Astrocyte of the spinal cord (primary cell): ENCODE results near the gene TMC8.

Experiments used
- DNase-seq: peaks from one replicate; pipeline ENCODE4 v3.0.0; 2011; ENCODE audit warnings: low read depth, low spot score
- H3K4me3 ChIP-seq: 2 replicates; pipeline ENCODE4 v1.5.1; 2011; ENCODE audit warnings: low read depth, mild to moderate bottlenecking, low read length, moderate library complexity
- in situ Hi-C: cut with HindIII; loops from 2 replicates; pipeline ENCODE4 v1.10.0; 2017; ENCODE audit warnings: low sequenced_read_pairs
- TF ChIP-seq, protein P1 (sequence below): IDR thresholded peaks from 2 replicates; pipeline ENCODE4 v1.5.1; 2012; ENCODE audit warnings: low read depth, mild to moderate bottlenecking, low read length, inconsistent platforms

TMC8 gene

DNA sequence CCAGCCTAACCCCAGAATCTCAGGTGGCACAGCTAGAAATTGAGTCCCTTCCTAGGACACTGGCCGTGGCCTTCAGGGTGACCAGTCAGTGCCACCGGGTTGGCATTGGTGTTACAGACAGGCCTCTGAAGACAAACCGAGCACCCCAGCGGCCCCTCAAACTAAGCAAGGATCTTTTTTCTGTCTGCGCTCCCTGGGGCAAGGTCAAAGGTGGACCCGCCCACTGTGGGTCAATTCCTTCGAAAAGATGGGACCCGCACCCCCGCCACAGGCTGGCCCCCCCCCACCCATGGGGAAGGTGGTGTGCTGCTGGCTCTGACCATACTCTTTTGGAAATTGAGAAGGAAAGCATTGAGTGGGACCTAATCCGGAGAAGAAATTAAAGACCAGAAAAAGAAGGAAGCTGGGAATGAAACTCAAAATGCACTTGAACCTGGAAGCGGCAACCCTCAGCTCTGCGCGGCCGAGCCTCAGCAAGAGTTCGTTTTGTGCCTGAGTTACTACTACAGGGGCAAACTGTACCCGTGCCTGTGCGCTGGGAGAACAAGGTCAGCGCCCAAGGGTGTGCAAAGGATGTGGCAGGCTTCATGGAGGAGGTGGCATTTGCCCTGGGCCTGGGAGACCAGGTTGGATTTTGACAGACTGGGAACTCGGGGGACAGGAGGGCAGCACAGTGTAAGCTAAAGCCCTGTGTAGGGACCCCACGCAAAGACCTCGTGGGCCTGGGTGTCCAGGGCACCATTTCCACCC, 22.4 kb upstream of the TMC8 start:
- TF ChIP-seq, protein P1, sequence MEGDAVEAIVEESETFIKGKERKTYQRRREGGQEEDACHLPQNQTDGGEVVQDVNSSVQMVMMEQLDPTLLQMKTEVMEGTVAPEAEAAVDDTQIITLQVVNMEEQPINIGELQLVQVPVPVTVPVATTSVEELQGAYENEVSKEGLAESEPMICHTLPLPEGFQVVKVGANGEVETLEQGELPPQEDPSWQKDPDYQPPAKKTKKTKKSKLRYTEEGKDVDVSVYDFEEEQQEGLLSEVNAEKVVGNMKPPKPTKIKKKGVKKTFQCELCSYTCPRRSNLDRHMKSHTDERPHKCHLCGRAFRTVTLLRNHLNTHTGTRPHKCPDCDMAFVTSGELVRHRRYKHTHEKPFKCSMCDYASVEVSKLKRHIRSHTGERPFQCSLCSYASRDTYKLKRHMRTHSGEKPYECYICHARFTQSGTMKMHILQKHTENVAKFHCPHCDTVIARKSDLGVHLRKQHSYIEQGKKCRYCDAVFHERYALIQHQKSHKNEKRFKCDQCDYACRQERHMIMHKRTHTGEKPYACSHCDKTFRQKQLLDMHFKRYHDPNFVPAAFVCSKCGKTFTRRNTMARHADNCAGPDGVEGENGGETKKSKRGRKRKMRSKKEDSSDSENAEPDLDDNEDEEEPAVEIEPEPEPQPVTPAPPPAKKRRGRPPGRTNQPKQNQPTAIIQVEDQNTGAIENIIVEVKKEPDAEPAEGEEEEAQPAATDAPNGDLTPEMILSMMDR, result no peak
- no peak for DNase-seq
- in situ Hi-C loops, result no loop called here
- H3K4me3 ChIP-seq, result no peak overlapping the region

DNA sequence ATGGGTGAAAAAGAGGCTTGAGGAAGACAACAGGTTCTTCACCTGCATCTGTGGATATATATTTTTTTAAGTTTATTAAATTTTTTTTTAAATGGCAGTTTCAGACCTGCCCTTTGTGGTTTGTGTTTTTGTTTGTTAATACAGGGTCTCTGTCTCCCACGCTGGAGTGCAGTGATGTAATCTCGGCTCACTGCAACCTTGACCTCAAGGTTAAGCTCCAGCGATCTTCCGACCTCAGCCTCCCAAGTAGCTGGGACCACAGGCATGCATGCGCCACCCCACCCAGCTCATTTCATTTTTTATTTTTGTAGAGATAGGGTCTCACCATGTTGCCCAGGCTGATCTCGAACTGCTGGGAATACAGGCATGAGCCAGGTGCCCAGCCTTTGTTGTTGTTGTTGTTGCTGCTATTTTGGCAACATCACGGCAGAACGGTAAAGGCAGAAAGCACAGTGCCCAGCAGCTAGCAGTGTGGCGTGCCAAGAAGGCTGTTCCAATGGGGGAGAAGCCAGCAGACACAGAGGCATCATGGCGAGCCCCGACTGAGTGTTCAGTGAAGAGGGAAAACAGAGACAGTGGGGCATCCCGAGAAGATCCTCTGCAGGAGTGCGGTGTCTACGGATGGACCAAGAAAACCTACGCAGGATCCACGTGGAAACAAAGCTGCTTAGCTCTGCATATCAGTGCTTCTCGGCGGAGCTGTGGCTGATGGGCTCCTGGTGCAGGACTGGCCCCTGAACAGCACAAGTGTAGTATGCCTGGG, 21.7 kb upstream of the TMC8 start:
- DNase-seq, result no peak
- in situ Hi-C loops, result no loop called here
- no peak overlapping the region for H3K4me3 ChIP-seq
- TF ChIP-seq, protein P1, result no peak

DNA sequence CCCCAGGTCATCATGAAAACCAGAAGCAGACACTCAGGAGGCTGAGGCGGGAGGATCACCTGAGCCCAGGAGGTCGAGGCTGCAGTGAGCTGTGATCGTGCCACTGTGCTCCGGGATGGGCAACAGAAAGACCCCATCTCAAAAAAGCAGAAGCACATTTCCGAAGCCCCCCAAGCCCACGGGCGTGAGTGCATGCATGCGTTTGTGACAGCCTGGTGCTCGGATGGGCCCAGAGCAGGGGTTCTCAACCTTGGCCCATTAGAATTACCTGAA, 21.1 kb upstream of the TMC8 start:
- TF ChIP-seq, protein P1, result no peak
- in situ Hi-C loops, result no loop called here
- no peak for DNase-seq
- no peak overlapping the region for H3K4me3 ChIP-seq

DNA sequence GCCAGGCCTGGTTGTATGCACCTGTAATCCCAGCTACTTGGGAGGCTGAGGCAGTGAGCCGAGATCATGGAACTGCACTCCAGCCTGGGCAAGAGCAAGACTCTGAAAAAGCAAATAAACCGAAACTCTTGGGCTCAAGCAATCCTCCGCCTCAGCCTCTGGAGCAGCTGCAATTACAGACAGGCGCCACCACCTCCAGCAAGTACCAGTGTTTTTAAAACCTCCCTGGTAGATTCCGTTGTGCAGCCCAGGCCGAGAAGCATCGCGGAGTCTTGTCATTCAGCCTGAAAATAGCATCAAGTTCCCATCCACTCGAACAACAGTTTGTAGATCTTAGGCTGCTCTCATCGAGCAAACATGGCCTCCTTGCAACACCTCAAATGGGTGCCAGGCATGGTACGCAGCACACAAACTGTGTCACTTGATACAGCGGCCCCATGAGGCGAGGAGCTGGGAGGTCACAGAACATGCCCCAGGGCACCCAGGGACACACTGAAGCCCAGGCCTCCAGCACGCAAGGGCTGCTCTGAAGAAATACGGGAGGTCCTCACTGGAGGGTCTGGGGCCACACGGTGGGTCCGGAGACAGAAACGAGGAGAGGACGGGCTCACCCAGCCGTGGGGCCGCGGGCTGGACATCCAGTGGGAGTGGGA, 20.1 kb upstream of the TMC8 start:
- H3K4me3 ChIP-seq, result no peak overlapping the region
- TF ChIP-seq, protein P1, result no peak
- DNase-seq, result peak; percentile 8
- in situ Hi-C loops, result no loop called here

DNA sequence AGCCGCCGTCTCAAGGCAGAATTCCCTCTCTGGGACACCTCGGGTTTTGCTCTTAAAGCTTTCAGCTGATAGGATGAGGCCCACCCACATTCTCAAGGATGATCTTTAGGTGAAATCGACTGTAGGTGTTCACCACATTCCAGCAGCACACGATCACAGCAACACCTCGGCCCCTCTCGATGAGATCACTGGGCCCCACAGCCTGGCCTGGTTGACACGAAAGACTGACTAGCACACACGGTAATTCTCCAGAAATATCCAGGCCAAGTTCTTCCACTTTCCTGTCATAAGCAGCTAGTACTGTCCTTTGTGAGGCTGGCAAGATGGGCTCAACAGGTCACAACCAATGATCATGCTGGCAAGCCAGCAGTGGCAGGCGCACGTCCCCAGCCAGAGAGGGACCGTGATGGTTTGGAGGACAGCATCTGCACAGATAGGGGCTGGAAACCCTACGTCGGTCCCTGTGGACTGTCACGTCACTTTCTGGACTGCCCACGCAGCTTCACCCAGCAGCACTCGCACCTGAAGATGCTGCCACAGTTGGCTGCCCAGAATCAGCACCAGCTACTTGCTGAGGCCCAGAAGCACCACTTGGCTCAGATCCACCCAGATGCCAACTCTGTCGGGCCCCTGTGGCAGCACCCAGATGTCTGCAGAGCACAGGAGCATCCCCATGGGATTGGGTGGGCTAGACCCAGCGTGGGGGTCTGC, 19.4 kb upstream of the TMC8 start:
- TF ChIP-seq, protein P1, result no peak
- no peak for DNase-seq
- no peak overlapping the region for H3K4me3 ChIP-seq
- in situ Hi-C loops, result no loop called here

DNA sequence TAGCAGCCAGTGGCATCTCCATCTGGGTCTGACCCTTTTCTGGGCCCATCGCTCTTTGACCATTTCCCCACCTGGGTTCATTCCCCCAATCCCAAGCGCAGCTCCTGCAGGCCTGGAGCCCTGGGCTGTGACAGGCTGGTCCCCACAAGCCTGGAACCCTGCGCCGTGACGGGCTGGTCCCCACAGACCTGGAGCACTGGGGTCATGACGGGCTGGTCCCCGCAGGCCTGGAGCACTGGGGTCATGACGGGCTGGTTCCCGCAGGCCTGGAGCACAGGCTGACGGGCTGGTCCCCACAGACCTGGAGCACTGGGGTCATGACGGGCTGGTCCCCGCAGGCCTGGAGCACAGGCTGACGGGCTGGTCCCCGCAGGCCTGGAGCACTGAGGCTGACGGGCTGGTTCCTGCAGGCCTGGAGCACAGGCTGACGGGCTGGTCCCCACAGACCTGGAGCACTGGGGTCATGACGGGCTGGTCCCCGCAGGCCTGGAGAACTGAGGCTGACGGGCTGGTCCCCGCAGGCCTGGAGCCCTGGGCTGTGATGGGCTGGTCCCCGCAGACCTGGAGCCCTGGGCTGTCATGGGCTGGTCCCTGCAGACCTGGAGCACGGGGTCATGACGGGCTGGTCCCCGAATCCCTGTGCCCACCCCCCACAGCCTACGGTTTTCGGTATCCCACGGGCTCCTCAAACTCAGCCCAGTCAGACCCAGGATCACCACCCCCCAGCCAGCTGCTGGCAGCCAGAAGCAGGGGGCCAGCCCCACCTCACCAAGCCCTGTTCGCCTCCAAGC, 18.6 kb upstream of the TMC8 start:
- in situ Hi-C loops, result no loop called here
- TF ChIP-seq, protein P1, result no peak
- H3K4me3 ChIP-seq, result no peak overlapping the region
- no peak for DNase-seq
